M059J (cell line): Measurements from ENCODE around the gene RIN1. TPM values are rescaled to one million over a fixed set of nuclear protein-coding genes. Genes with fewer than 3 reads are reported as not detected.

Experiments used
- DNase-seq: peaks from one replicate; pipeline ENCODE4 v3.0.0-alpha.2; 2012; ENCODE audit warnings: low read depth
- total RNA-seq: library from RNA; depleted of rRNA; stranded (reverse); fragments of >200 nt; shearing (Covaris generic); gene quantifications from 2 replicates; pipeline ENCODE4 v1.2.3, GENCODE V29; 2014; rRNA removed

The RIN1 gene
- total RNA-seq, 1 experiment from 2014 or later, result 19.6 TPM

DNA sequence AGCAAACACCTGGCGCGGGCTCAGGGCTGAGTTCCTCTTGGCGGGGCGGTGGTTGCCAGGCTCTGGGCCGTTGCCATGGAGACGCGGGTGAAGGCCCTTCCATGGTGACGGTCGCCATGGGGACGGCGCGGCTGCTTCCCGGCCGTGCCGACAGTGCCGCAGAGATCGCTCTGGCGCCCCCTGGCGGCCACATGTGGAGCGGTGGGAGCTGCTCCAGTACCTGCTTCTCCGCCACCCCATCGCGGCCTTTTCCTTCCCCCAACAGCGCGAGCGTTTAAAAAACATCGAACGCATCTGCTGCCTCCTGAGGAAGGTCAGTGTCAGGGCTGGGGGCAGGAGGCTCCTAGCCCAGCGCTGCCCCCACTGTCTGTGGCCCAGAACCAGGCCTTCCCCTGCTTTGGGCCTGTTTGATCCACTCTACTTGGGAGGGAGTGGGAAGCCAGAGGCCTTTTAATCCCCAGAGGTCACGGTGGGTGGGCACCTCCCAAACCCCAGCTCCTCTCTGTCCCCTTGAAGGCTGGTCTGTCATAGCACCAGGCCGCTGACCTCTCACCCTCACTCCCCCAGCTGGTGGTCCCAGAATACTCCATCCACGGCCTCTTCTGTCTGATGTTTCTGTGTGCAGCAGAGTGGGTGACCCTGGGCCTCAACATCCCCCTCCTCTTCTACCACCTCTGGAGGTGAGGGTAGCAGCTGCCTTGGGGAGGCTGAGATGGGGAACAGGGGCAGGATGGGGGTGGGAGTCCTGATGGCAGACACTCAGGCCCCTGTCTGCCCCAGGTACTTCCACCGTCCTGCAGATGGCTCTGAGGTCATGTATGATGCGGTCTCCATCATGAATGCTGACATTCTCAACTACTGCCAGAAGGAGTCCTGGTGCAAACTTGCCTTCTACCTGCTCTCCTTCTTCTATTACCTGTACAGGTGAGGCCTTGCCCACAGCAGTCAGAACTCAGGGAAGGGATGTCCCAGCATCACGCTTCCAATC lies 53.5 kb downstream of the RIN1 start:
- DNase-seq, result peak; percentile 91

Other genes starting within 250 kb of the RIN1 start
- gene KLC2, start 78.7 kb downstream of the RIN1 start, total RNA-seq, result 15.1 and 17.6 TPM in 2 replicates
- gene RAB1B, start 67.8 kb downstream of the RIN1 start, total RNA-seq, result 189 and 209 TPM in 2 replicates
- gene CNIH2, start 58.3 kb downstream of the RIN1 start, total RNA-seq, result 2.0 and 3.4 TPM in 2 replicates
- gene YIF1A, start 47.3 kb downstream of the RIN1 start, total RNA-seq, result 197 and 221 TPM in 2 replicates
- not detected in 2 replicates for gene TMEM151A, start 44.5 kb downstream of the RIN1 start, total RNA-seq
- gene CD248, start 19.4 kb downstream of the RIN1 start, total RNA-seq, result not detected in 2 replicates
- gene BRMS1, start 8.7 kb upstream of the RIN1 start, total RNA-seq, result 80.9 and 93.6 TPM in 2 replicates
- 33.0 and 40.3 TPM in 2 replicates for gene B4GAT1, start 11.2 kb upstream of the RIN1 start, total RNA-seq
- gene SLC29A2, start 35.3 kb upstream of the RIN1 start, total RNA-seq, result 1.6 and 6.1 TPM in 2 replicates
- gene NPAS4, start 84.6 kb upstream of the RIN1 start, total RNA-seq, result not detected in 2 replicates
- gene MRPL11, start 102.4 kb upstream of the RIN1 start, total RNA-seq, result 57.9 and 80.2 TPM in 2 replicates
- gene PELI3, start 130.5 kb upstream of the RIN1 start, total RNA-seq, result 8.7 and 11.9 TPM in 2 replicates
- gene DPP3, start 144.0 kb upstream of the RIN1 start, total RNA-seq, result 60.3 and 106 TPM in 2 replicates
- gene BBS1, start 174.2 kb upstream of the RIN1 start, total RNA-seq, result 24.6 and 34.3 TPM in 2 replicates
- 28.2 and 36.2 TPM in 2 replicates for gene ZDHHC24, start 209.6 kb upstream of the RIN1 start, total RNA-seq
- not detected in 2 replicates for gene ACTN3, start 210.5 kb upstream of the RIN1 start, total RNA-seq
- gene CTSF, start 232.2 kb upstream of the RIN1 start, total RNA-seq, result 22.9 and 28.4 TPM in 2 replicates